ENCODE measurements around the gene WRAP53. TPM values are rescaled to one million over a fixed set of nuclear protein-coding genes. Genes with fewer than 3 reads are reported as not detected.

WRAP53 gene
- total and polyA plus RNA-seq, 2 donors from 2014 or later, result 6.5 to 10.8 TPM

GRCh38 chr17:7654832-7655540, 33.3 kb upstream of the WRAP53 start:
- Histone ChIP-seq H3K4me1 (ENCODE audit: control insufficient read depth in 2 of 3, insufficient read depth in 2 of 3, low read depth in 1 of 3, low read length in 3 of 3) (peaks cover 0 to 6% (median 2%) of the 10 kb centered on the region in 3 donors), H3K9me3 (ENCODE audit: control insufficient read depth in 2 of 3, insufficient read depth in 1 of 3, low read length in 3 of 3) (no peaks in the 10 kb centered on the region), H3K4me3 (ENCODE audit: low read length in 3 of 3) (no peak overlapping the region), H3K27ac (ENCODE audit: low read depth in 2 of 2, low read length in 2 of 2) (no peak overlapping the region), H3K36me3 (ENCODE audit: control insufficient read depth in 2 of 3, insufficient read depth in 3 of 3, low read length in 3 of 3) (no peaks in the 10 kb centered on the region), H3K27me3 (ENCODE audit: control insufficient read depth, insufficient read depth, low read length) (no peaks in the 10 kb centered on the region), H3K9ac (ENCODE audit: low read length in 3 of 3) (no peak overlapping the region)
- DNase-seq (peak in 1 of 5 donors; percentile 47), FAIRE-seq (no peak)
- TF ChIP-seq, protein P1, sequence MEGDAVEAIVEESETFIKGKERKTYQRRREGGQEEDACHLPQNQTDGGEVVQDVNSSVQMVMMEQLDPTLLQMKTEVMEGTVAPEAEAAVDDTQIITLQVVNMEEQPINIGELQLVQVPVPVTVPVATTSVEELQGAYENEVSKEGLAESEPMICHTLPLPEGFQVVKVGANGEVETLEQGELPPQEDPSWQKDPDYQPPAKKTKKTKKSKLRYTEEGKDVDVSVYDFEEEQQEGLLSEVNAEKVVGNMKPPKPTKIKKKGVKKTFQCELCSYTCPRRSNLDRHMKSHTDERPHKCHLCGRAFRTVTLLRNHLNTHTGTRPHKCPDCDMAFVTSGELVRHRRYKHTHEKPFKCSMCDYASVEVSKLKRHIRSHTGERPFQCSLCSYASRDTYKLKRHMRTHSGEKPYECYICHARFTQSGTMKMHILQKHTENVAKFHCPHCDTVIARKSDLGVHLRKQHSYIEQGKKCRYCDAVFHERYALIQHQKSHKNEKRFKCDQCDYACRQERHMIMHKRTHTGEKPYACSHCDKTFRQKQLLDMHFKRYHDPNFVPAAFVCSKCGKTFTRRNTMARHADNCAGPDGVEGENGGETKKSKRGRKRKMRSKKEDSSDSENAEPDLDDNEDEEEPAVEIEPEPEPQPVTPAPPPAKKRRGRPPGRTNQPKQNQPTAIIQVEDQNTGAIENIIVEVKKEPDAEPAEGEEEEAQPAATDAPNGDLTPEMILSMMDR (IDR thresholded peaks at IDR 0.05; ENCODE audit: borderline replicate concordance, extremely low read depth, insufficient read depth), result no peak
- intact Hi-C loops (cut with DNase I), result no loop called here

DNA sequence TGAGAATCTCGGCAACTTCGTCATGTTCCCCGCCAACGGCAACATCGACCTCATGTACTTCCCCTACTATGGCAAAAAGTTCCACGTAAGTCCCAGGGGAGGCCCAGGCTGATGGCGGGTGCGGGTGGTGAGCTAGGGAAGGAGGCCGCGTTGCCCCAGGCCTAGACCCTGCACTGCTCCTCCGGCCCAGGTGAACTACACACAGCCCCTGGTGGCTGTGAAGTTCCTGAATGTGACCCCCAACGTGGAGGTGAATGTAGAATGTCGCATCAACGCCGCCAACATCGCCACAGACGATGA, 32.8 kb upstream of the WRAP53 start:
- H3K4me1 ChIP-seq (ENCODE audit: control insufficient read depth in 2 of 3, insufficient read depth in 2 of 3, low read depth in 1 of 3, low read length in 3 of 3), result peaks cover 0 to 2% (median 2%) of the 10 kb centered on the region in 3 donors
- no peak overlapping the region for H3K4me3 ChIP-seq (ENCODE audit: low read length in 3 of 3)
- H3K27ac ChIP-seq (ENCODE audit: low read depth in 2 of 2, low read length in 2 of 2), result no peak overlapping the region
- TF ChIP-seq, protein P1 (IDR thresholded peaks at IDR 0.05; ENCODE audit: borderline replicate concordance, extremely low read depth, insufficient read depth), result no peak
- H3K36me3 ChIP-seq (ENCODE audit: control insufficient read depth in 2 of 3, insufficient read depth in 3 of 3, low read length in 3 of 3), result no peaks in the 10 kb centered on the region
- intact Hi-C loops (cut with DNase I), result no loop called here
- DNase-seq (no peak), FAIRE-seq (no peak)
- no peaks in the 10 kb centered on the region for H3K27me3 ChIP-seq (ENCODE audit: control insufficient read depth, insufficient read depth, low read length)
- H3K9ac ChIP-seq (ENCODE audit: low read length in 3 of 3), result no peak overlapping the region
- no peaks in the 10 kb centered on the region for H3K9me3 ChIP-seq (ENCODE audit: control insufficient read depth in 2 of 3, insufficient read depth in 1 of 3, low read length in 3 of 3)

DNA sequence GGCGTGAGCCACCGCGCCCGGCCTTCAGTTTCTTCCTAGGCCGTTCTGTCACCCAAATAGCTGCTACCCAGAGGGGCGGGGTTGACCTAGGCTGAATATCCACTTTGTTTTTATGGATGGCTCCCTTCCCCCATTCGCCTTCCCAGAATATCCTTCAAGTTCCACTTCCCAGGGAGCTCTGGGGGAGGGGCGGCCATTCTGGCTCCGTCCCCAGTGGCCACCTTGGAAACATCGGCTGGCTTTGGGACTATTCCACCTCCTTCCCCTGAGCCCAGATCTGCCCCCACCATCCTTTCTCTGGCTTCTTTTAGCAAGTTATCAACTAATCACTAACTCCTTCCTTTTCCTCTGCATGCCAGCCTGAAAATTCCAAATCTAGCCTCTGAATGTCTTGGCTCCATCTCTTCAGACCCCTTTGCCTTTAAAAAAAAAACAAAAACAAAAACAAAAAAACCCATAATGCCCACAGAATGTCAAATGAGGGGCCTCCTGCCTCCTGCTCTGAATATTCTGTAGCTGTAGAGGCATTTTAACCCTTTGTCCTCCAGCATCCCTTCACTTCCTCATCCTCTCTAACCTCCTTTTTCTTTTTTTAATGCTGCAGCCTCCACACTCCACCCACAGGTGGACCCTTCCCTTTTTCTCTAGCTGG, 31.2 kb upstream of the WRAP53 start:
- FAIRE-seq (no peak), DNase-seq (peak; percentile 69 to 90 (median 74))

More for the DNA sequence above, 31.2 kb upstream of the WRAP53 start:
- H3K27ac ChIP-seq (ENCODE audit: low read depth in 2 of 2, low read length in 2 of 2), result no peak overlapping the region
- no peaks in the 10 kb centered on the region for H3K36me3 ChIP-seq (ENCODE audit: control insufficient read depth in 2 of 3, insufficient read depth in 3 of 3, low read length in 3 of 3)
- H3K4me3 ChIP-seq (ENCODE audit: low read length in 3 of 3), result no peak overlapping the region
- no peaks in the 10 kb centered on the region for H3K27me3 ChIP-seq (ENCODE audit: control insufficient read depth, insufficient read depth, low read length)
- no peaks in the 10 kb centered on the region for H3K9me3 ChIP-seq (ENCODE audit: control insufficient read depth in 2 of 3, insufficient read depth in 1 of 3, low read length in 3 of 3)
- TF ChIP-seq, protein P1 (IDR thresholded peaks at IDR 0.05; ENCODE audit: borderline replicate concordance, extremely low read depth, insufficient read depth), result no peak
- intact Hi-C loops (cut with DNase I), result no loop called here
- H3K4me1 ChIP-seq (ENCODE audit: control insufficient read depth in 2 of 3, insufficient read depth in 2 of 3, low read depth in 1 of 3, low read length in 3 of 3), result peaks cover 0 to 2% (median 0%) of the 10 kb centered on the region in 3 donors
- H3K9ac ChIP-seq (ENCODE audit: low read length in 3 of 3), result no peak overlapping the region
